NCI-H128 (cell line): Measurements from ENCODE around the gene DSCAM.
"Not testable (repeated sequence)": the region's sequence is repeated elsewhere in the genome, so short reads cannot be mapped to it uniquely, and the experiment has no call there.

ENCODE experiments used
- DNase-seq: peaks from one replicate; lab custom pipeline; 2025; ENCODE audit not compliant: unreplicated experiment; lab: John Stamatoyannopoulos, UW

Gene DSCAM

GRCh38 chr21:40846587-40847411 lies at the start of gene DSCAM:
Gene DSCAM, minus strand, starts transcription at chr21:40847158. Its CDS starts 497 bp downstream, at chr21:40846661.
- DNase-seq, result peak; percentile 18

GRCh38 chr21:40895697-40896096 lies 48.7 kb upstream of the DSCAM start:
- DNase-seq, result not testable (repeated sequence)

GRCh38 chr21:40886931-40887330 lies 40.0 kb upstream of the DSCAM start:
- no peak for DNase-seq

GRCh38 chr21:40886006-40886405 lies 39.0 kb upstream of the DSCAM start:
- DNase-seq, result no peak

GRCh38 chr21:40882192-40882915 lies 35.4 kb upstream of the DSCAM start:
- no peak for DNase-seq

GRCh38 chr21:40881767-40882166 lies 34.8 kb upstream of the DSCAM start:
- no peak for DNase-seq

GRCh38 chr21:40871099-40871498 lies 24.1 kb upstream of the DSCAM start:
- no peak for DNase-seq

- DNase-seq, result no peak
Observed at GRCh38 chr21:40863839-40864238, 16.9 kb upstream of the DSCAM start.

GRCh38 chr21:40858517-40858916 lies 11.6 kb upstream of the DSCAM start:
- no peak for DNase-seq

GRCh38 chr21:40853956-40854688 lies 7.2 kb upstream of the DSCAM start:
- DNase-seq, result no peak

- DNase-seq, result no peak
Observed at GRCh38 chr21:40852563-40852962, 5.6 kb upstream of the DSCAM start.

GRCh38 chr21:40851749-40852148 lies 4.8 kb upstream of the DSCAM start:
- no peak for DNase-seq

GRCh38 chr21:40850071-40850470 lies 3.1 kb upstream of the DSCAM start:
- DNase-seq, result no peak

GRCh38 chr21:40847951-40848350 lies 993 bp upstream of the DSCAM start:
- DNase-seq, result no peak

GRCh38 chr21:40846103-40846502 lies 855 bp downstream of the DSCAM start:
- DNase-seq, result no peak

- no peak for DNase-seq
Observed at GRCh38 chr21:40845441-40845995, 1.4 kb downstream of the DSCAM start.

- DNase-seq, result no peak
Observed at GRCh38 chr21:40844935-40845334, 2.0 kb downstream of the DSCAM start.

- DNase-seq, result no peak
Observed at GRCh38 chr21:40842197-40842552, 4.8 kb downstream of the DSCAM start.

- DNase-seq, result peak; percentile 89
Observed at GRCh38 chr21:40841524-40842196, 5.3 kb downstream of the DSCAM start.

GRCh38 chr21:40840401-40841125 lies 6.4 kb downstream of the DSCAM start:
- DNase-seq, result no peak
